ENCODE data around the gene SLC35B2.
A peak's percentile ranks its signal among the peaks of the same experiment; 100 is the strongest.

SLC35B2 gene

GRCh38 chr6:44219815-44220784 is 37.2 kb downstream of the SLC35B2 start:
- no peak for DNase-seq

DNA sequence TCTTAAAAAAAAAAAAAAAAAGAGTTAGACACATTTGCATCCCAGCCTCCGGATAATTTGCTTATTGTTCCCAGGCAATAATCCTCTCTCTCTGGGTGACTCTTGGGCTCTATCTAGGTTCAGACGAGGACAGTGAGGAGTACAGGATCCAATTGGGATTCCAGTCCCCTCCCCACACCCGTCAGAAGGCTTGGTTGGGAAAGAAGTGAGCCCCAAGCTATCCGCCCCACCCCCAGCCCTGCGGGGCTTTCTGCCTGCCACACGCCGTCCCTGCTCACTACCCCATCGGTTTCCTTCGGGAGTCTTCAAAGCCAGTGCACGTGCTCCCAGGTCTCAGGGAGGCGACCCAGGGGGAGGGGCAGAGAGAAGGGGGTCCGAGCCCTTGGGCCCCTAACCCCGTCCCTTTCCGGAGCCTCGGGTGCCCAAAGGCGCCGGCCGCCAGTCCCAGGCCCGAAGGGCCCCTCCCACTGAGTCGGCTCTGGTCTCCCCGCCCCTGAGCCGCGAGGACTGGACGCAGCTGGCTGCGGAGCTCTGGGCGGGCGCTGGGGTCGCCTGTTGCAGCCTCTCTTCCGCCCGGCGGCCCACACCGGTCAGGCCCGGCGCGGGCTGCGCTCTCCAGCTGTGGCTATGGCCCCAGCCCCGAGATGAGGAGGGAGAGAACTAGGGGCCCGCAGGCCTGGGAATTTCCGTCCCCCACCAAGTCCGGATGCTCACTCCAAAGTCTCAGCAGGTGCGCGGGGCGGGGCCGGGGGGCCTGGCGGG is 38.1 kb downstream of the SLC35B2 start:
- no peak for DNase-seq

DNA sequence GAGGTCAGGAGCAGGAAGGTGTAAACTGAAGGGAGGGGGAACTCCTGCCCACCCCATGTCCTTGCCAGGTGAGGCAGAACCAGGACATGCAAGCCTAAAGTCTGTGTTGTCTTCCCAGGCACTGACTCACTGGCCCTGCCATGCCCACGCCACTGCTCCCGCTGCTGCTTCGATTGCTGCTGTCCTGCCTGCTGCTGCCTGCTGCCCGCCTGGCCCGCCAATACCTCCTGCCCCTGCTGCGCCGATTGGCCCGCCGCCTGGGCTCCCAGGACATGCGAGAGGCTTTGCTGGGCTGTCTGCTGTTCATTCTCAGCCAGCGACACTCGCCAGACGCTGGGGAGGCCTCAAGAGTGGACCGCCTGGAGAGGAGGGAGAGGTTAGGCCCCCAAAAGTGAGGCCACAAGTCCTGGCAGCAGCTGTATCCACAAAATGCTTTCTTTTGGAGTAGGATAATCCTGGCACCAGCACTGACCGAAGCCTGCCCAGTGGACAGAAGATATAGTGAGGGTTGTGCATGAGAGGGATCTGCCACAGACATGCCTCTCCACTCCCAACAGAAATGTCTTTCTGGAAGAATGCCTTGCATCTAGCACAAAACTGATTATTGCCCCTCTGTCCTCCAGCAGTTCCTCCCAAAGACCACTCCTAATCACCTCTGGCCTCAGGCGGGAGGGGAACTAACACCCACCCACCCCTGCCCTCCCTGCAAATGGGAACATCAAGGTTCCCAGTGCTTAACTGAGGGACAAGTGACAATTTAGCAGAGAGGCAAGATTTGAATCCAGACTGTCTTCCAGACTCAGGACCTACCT is 39.8 kb downstream of the SLC35B2 start:
- DNase-seq, result peak in 1 of 2 experiments; percentile 53

DNA sequence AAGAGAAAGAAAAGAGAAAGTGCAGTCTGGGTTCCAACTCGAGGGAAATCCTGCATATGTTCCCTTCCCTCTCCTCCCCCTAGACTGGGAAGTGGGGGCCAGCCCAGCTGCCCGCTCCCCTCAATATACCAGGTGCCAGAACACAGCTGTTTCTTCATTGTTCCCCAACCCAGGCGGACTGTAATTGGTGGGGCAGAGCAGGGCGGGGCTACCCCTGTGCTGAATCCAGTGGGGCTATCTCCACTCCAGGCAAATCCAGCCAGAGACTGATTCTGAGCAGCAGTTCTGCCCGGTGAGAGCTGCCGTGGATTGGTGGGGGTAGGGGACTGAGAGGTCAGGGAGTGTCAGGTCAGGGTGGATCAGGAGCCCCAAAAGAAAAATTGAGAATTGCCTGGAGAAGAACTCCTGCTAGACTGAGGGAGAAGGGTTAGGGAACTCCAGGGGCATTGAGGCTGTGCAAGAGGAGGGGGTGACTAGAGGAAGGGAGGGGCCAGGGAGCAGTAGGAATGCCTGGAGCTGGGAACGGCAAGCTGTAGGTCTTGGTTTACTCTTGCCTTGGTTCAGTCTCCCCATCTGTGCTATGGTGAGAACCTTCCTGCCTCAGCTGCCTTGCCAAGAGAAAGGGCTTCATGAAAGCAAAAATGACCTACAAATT is 40.5 kb downstream of the SLC35B2 start, which contains the start of gene MYMX:
Gene MYMX, plus strand, starts transcription at position 250 of the 655 bp plus-strand sequence. CDS start 546 bp downstream, outside the sequence.
- DNase-seq, result no peak

DNA sequence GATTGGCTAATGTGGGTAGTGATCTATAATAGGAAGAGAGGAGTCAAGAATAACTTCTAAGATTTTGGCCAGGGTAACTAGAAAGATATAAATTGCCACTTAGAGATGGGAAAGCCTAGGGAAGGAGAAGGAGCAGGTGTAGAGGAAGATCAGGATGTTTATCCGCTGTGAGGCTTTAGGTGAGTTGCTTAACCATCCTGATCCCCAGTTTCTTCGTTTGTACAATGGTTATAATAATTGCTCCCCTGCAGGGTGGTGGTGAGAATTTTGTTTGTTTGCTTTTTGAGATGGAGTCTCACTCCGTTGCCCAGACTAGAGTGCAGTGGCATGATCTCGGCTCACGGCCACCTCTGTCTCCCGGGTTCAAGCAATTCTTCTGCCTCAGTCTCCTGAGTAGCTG is 43.0 kb downstream of the SLC35B2 start:
- no peak for DNase-seq

DNA sequence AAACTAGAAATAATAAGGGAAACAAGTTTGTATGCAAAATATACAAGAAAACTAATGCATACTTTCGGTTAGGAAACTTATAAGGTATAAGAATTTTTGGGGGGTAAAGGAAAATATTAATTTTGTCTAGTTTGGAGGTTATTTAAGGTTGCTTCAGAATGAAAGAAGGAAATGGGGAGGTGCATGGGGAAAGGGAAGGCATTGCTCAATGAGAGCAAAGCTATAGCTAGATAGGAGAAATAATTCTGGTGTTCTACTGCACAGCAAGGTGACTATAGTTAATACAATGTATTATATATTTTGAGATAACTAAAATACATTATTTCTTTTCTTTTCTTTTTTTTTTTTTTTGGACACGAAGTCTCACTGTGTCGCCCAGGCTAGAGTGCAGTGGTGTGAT is 46.0 kb downstream of the SLC35B2 start:
- no peak for DNase-seq

- DNase-seq, result no peak
Measured at GRCh38 chr6:44207966-44208365, 49.4 kb downstream of the SLC35B2 start.

Data from cerebellar nuclear complex (tissue), 1 donor.